Measurements from ENCODE around the gene RRP12.

DNA sequence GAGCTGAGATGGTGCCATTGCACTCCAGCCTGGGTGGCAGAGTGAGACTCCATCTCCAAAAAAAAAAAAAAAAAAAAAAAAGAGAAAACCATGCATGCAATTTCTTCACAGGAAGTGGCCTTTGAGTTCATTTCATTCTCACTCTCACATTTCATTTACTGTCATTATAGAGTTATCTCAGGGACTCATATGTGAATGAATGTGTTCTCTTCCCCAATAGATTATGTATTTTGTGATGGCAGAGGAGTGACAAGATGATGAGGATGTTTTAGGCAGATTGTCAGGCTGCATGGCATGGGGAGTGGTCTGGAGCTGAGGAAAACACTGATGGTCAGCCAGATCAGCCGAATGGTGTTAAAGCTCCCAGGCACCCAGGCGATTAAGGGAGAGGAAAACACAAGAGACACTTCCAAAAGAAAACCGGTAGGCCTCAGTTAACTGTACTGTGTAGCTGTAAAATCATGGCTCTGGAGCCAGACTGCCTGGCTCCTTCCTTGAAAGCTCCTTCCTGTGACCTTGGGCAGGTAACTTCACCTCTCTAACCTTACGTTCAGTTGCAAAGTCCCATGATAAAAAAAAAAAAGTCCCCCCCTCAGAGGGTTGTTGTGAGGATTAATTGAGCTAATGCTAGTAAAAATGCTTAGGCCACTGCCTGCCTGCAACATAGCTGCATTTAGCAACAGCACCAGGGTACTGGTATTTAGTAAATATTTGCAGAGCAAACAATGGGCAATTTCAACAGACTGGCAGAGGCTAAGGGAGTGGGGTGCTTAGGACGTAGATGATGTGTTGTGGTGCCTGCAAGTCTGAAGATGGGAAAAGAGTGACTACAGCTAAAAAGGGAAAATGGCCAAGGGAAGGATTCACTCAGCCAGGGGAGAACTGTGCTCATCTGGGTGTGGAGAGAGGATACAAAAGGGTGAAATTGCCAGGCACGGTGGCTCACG is 73.5 kb downstream of the RRP12 start:
- TF ChIP-seq, protein P1, sequence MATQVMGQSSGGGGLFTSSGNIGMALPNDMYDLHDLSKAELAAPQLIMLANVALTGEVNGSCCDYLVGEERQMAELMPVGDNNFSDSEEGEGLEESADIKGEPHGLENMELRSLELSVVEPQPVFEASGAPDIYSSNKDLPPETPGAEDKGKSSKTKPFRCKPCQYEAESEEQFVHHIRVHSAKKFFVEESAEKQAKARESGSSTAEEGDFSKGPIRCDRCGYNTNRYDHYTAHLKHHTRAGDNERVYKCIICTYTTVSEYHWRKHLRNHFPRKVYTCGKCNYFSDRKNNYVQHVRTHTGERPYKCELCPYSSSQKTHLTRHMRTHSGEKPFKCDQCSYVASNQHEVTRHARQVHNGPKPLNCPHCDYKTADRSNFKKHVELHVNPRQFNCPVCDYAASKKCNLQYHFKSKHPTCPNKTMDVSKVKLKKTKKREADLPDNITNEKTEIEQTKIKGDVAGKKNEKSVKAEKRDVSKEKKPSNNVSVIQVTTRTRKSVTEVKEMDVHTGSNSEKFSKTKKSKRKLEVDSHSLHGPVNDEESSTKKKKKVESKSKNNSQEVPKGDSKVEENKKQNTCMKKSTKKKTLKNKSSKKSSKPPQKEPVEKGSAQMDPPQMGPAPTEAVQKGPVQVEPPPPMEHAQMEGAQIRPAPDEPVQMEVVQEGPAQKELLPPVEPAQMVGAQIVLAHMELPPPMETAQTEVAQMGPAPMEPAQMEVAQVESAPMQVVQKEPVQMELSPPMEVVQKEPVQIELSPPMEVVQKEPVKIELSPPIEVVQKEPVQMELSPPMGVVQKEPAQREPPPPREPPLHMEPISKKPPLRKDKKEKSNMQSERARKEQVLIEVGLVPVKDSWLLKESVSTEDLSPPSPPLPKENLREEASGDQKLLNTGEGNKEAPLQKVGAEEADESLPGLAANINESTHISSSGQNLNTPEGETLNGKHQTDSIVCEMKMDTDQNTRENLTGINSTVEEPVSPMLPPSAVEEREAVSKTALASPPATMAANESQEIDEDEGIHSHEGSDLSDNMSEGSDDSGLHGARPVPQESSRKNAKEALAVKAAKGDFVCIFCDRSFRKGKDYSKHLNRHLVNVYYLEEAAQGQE (IDR thresholded peaks at IDR 0.05; ENCODE audit: insufficient replicate concordance, low read depth): no peak
- TF ChIP-seq, protein P2, sequence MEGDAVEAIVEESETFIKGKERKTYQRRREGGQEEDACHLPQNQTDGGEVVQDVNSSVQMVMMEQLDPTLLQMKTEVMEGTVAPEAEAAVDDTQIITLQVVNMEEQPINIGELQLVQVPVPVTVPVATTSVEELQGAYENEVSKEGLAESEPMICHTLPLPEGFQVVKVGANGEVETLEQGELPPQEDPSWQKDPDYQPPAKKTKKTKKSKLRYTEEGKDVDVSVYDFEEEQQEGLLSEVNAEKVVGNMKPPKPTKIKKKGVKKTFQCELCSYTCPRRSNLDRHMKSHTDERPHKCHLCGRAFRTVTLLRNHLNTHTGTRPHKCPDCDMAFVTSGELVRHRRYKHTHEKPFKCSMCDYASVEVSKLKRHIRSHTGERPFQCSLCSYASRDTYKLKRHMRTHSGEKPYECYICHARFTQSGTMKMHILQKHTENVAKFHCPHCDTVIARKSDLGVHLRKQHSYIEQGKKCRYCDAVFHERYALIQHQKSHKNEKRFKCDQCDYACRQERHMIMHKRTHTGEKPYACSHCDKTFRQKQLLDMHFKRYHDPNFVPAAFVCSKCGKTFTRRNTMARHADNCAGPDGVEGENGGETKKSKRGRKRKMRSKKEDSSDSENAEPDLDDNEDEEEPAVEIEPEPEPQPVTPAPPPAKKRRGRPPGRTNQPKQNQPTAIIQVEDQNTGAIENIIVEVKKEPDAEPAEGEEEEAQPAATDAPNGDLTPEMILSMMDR (IDR thresholded peaks at IDR 0.05; ENCODE audit: insufficient read depth, low read length): no peak
